Adipocyte (in vitro differentiated cells): ENCODE measurements around the gene NTN1.
"Not testable (repeated sequence)": the region's sequence is repeated elsewhere in the genome, so short reads cannot be mapped to it uniquely, and the experiment has no call there.

Experiments
- DNase-seq: peaks from one replicate; pipeline ENCODE4 v3.0.0-alpha.2; 2015; ENCODE audit warnings: low read depth
- H3K27me3 ChIP-seq: replicated peaks from 2 replicates; pipeline ENCODE4 v1.7.0; 2013; ENCODE audit warnings: mild to moderate bottlenecking, low read length, moderate library complexity; ENCODE audit not compliant: control insufficient read depth, insufficient read depth
- H3K36me3 ChIP-seq: 2 replicates; pipeline ENCODE4 v1.7.0; 2013; ENCODE audit warnings: low read length, mild to moderate bottlenecking, moderate library complexity; ENCODE audit not compliant: control insufficient read depth, insufficient read depth, severe bottlenecking
- H3K4me1 ChIP-seq: 2 replicates; pipeline ENCODE4 v1.7.0; 2013; ENCODE audit warnings: mild to moderate bottlenecking, low read length, moderate library complexity; ENCODE audit not compliant: control insufficient read depth, insufficient read depth
- H3K4me3 ChIP-seq: 2 replicates; pipeline ENCODE4 v1.7.0; 2013; ENCODE audit warnings: mild to moderate bottlenecking, low read length, moderate library complexity
- H3K9ac ChIP-seq: 2 replicates; pipeline ENCODE4 v1.7.0; 2013; ENCODE audit warnings: mild to moderate bottlenecking, low read length, moderate library complexity
- H3K9me3 ChIP-seq: 2 replicates; pipeline ENCODE4 v1.7.0; 2013; ENCODE audit warnings: mild to moderate bottlenecking, low read length, moderate library complexity; ENCODE audit not compliant: control insufficient read depth

NTN1 gene

DNA sequence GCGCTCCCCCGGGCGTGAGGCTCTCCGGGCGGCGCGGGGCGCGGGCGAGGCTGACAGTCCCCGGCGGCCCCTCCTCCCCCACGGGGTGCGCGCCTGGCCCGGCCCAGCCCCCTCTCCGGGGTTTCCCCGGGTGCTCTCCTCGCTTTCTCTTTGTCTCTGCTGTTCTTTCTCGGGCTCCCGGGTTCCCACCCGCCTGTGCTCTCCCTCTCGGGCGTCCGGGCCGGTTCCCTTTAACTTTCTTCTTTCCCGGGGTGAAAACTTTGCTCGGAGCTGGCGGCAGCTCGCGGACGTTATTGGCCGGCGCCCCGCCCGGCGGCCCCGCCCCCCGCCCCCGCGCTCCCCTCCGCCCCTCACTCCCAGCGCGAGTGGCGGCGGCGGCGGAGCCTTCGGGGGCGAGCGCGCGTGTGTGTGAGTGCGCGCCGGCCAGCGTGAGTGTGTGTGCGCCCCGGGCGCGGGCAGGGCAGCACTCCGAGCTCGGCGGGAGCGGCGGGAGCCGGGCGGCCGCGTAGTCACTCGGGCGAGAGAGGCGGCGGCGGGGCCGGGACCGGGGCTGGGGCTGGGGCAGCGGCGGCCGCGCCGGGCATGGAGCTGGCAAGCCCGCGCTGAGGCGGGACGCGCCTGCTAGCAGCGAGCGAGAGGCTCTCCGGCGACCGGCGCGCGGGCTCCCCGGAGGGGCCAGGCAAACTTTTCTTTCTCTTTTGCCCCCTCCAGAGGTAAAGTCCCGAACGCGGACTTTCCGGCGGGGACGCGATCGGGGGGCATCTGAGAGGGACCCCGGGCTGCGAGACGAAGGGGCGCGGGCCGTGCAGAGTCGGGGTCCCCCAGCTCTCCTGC, at the start of gene NTN1:
Gene NTN1, plus strand, starts transcription at position 353 of the 834 bp plus-strand sequence. CDS start 864 bp downstream, outside the sequence.
- Histone ChIP-seq H3K36me3 (no peaks in the 10 kb centered on the region), H3K27me3 (peaks cover 42% of the 10 kb centered on the region), H3K9me3 (no peaks in the 10 kb centered on the region), H3K4me3 (peak within 1 kb of the TSS; percentile 72), H3K9ac (no peak within 1 kb of the TSS), H3K4me1 (no peaks in the 10 kb centered on the region)
- DNase-seq: peak; percentile 77

- no peak overlapping the region for H3K9ac ChIP-seq
- H3K36me3 ChIP-seq: no peaks in the 10 kb centered on the region
- no peaks in the 10 kb centered on the region for H3K27me3 ChIP-seq
- DNase-seq: no peak
- peaks cover 4% of the 10 kb centered on the region for H3K9me3 ChIP-seq
- H3K4me3 ChIP-seq: no peak overlapping the region
- no peaks in the 10 kb centered on the region for H3K4me1 ChIP-seq
Observed at GRCh38 chr17:8975091-8975725, 46.1 kb upstream of the NTN1 start.

GRCh38 chr17:8976638-8977037, 44.7 kb upstream of the NTN1 start:
- H3K9ac ChIP-seq: no peak overlapping the region
- H3K36me3 ChIP-seq: no peaks in the 10 kb centered on the region
- H3K4me3 ChIP-seq: no peak overlapping the region
- DNase-seq: no peak
- H3K4me1 ChIP-seq: no peaks in the 10 kb centered on the region
- H3K27me3 ChIP-seq: no peaks in the 10 kb centered on the region
- H3K9me3 ChIP-seq: peaks cover 4% of the 10 kb centered on the region

DNA sequence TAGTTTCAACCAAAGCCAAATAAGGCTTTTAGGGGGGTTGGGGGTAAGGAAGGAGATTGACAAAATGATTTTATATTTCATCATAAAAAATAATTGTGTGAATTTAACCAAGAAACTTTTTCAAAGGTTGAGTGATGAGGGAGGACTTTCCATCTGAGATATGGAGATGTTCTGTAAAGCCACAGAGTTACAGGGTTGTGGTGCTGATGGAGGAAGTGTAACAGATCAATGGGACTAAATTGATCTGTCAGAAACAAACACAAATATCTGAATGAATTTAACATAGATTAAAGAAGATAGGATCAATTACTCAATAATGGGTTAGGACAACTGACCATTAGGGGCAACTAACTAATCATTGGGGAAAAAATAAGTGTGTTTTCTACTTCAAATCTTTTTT, 41.6 kb upstream of the NTN1 start:
- H3K27me3 ChIP-seq: no peaks in the 10 kb centered on the region

GRCh38 chr17:8981443-8981842, 39.9 kb upstream of the NTN1 start:
- Histone ChIP-seq H3K9ac (no peak overlapping the region), H3K36me3 (no peaks in the 10 kb centered on the region), H3K27me3 (no peaks in the 10 kb centered on the region), H3K4me3 (no peak overlapping the region), H3K4me1 (no peaks in the 10 kb centered on the region), H3K9me3 (peaks cover 11% of the 10 kb centered on the region)
- DNase-seq: no peak

More for the DNA sequence above, 41.6 kb upstream of the NTN1 start:
- Histone ChIP-seq H3K9me3 (peaks cover 4% of the 10 kb centered on the region), H3K9ac (no peak overlapping the region), H3K4me3 (no peak overlapping the region), H3K36me3 (no peaks in the 10 kb centered on the region), H3K4me1 (no peaks in the 10 kb centered on the region)
- DNase-seq: no peak

GRCh38 chr17:8984225-8984624, 37.1 kb upstream of the NTN1 start:
- not testable (repeated sequence) for H3K9me3 ChIP-seq, H3K36me3 ChIP-seq, DNase-seq, H3K9ac ChIP-seq, H3K4me1 ChIP-seq, H3K27me3 ChIP-seq, H3K4me3 ChIP-seq

GRCh38 chr17:8985054-8985701, 36.1 kb upstream of the NTN1 start:
- Histone ChIP-seq H3K4me3 (no peak overlapping the region), H3K9me3 (peaks cover 6% of the 10 kb centered on the region), H3K9ac (no peak overlapping the region), H3K36me3 (no peaks in the 10 kb centered on the region), H3K27me3 (no peaks in the 10 kb centered on the region), H3K4me1 (no peaks in the 10 kb centered on the region)
- no peak for DNase-seq

DNA sequence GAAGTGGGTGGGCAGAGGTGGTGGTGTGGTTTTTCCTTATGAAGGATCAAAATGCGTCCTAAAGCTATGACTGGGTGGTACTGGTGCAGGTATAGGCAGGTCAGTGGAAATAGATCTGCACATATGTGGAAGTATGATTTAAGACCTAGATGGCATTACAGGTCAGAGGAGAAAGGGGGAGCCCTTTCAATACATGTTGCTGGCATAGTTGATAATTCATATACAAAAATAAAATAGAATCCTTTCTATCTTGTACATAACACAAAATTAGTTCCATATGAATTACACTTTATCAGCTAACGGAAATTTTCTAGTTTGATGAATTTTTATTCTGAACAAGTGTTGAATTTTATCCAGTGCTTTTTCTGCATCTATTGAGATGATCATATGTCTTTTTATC, 35.0 kb upstream of the NTN1 start:
- Histone ChIP-seq H3K9ac (no peak overlapping the region), H3K9me3 (peaks cover 6% of the 10 kb centered on the region), H3K4me1 (no peaks in the 10 kb centered on the region), H3K4me3 (no peak overlapping the region), H3K36me3 (no peaks in the 10 kb centered on the region), H3K27me3 (peaks cover 3% of the 10 kb centered on the region)
- DNase-seq: no peak

DNA sequence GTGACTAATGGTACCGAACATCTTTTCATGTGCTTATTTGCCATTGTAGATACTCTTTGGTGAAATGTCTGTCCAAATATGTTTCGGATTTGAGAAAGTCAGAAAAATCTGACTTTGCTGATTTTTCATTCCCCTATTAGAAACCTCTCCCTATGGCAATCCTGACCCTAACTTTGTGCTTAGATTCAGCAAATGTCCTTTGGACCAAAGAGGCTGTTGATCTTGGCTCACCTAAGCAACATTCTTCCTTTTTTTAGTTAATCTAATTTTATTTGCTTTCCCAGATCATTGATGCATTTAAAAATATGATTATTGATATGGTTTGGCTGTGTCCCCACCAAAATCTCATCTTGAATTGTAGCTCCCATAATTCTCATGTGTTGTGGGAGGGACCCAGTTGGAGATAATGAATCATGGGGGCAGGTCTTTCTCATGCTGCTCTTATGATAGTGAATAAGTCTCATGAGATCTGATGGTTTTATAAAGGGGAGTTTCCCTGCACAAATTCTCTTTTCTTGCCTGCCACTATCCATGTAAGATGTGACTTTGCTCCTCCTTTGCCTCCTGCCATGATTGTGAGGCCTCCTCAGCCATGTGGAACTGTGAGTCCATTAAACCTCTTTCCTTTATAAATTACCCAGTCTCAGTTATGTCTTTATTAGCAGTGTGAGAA, 32.9 kb upstream of the NTN1 start:
- H3K27me3 ChIP-seq: peaks cover 12% of the 10 kb centered on the region
- not testable (repeated sequence) for H3K9me3 ChIP-seq, DNase-seq, H3K4me3 ChIP-seq, H3K4me1 ChIP-seq, H3K36me3 ChIP-seq, H3K9ac ChIP-seq

DNA sequence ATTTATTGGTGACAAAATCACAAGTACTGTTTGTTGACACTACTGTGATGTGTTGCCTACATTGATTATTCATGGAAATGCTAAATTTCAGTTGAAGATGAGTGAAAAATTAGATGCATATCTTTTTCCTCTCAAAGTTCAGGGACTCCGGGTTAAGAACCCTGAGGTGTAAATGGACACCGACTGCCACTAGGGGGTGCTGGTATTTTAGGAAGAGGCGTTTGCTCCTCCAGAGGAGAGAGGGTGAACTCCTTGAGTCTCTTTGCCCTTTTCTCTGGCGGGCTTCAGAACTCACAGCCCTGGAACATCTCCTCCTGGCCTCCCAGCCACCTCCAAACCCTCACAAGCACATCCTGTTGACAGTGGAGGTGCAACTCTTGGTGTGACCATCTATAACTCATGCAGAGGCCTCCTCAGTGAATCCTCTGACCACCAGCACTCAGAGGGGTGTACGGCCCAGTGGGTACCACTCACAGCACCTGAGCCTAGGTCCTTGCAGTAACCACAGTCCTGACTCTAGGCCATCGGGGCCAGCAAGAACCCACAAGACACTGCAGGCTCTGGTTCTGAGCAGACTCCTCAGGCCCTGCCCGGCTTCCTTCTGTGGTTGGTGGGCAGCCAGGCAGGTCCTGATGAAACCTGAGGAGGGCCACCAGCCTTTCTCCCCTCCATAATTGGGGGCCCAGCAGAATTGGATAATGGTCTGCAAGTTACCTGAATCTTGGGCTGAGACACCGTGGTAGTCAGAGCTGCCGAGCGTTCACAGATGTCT, 29.6 kb upstream of the NTN1 start:
- Histone ChIP-seq H3K27me3 (peaks cover 35% of the 10 kb centered on the region), H3K9ac (no peak overlapping the region), H3K4me1 (no peaks in the 10 kb centered on the region), H3K36me3 (no peaks in the 10 kb centered on the region), H3K9me3 (no peaks in the 10 kb centered on the region), H3K4me3 (no peak overlapping the region)
- peak; percentile 88 for DNase-seq
